ENCODE data around the gene PC. TPM values are rescaled to one million over a fixed set of nuclear protein-coding genes. Genes with fewer than 3 reads are reported as not detected.
"Not testable (repeated sequence)": the region's sequence is repeated elsewhere in the genome, so short reads cannot be mapped to it uniquely, and the experiment has no call there.

PC gene
- total RNA-seq, 1 donor from 2014 or later, result 8.7 TPM

DNA sequence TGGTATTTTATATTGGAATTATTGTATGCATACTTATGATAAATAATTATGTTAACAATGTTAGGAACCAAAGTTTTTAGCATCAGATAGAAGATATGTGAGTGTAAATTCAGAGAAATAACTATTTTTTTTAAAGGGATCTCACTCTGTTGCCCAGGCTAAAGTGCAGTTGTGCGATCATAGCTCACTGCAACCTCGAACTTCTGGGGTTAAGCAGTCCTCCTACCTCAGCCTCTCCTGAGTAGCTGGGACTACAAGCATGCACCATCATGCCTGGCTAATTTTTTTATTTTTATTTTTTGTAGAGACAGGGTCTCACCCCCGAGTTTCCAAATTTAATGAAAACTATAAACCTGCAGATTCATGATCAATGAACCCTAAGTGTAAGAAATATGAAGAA, 148.6 kb downstream of the PC start:
- intact Hi-C loops (cut with micrococcal nuclease), result no loop called here

DNA sequence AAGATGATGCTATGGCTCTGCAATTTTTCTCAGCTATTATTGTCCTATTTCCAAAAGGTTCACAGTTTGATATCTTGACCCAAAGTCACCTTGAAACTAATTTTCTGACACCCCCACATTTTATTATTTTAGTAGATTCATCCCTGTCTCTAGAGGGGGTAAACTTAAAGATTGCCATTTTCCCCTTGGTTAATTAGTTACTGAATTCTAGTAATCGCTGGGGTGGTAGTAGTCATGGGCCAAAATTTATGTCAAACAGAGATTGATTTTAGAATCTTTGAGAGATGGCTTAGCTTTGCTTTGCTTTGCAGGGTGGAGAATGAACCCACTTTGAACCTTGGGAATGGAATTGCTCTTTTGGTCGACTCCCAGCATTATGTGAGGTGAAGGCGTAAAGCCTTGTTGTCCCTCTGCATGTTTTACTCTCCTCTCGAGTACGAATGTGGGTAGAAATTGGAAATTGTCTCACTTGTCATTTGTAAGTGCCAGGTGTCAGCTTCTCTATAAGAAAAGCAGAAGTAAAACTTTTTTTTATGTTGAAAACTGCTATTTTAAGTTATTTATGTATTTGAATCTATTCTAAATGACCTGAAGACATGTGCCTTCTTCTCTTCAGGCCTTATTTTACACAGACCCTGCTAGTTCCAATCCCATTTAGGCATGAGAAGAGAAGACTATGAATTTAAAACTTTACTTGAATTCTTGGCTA, 157.3 kb downstream of the PC start:
- intact Hi-C loops (cut with micrococcal nuclease), result no loop called here

- intact Hi-C loops (cut with micrococcal nuclease), result not testable (repeated sequence)
These were observed 158.4 kb downstream of the PC start for GRCh38 chr11:66799815-66800214.

Other genes starting within 250 kb of the PC start
- gene SPTBN2, start 229.2 kb downstream of the PC start, total RNA-seq, result 0.05 and 0.39 TPM in 2 replicates
- 25.5 and 29.1 TPM in 2 replicates for gene RCE1, start 114.9 kb downstream of the PC start, total RNA-seq
- gene LRFN4, start 101.3 kb downstream of the PC start, total RNA-seq, result 19.6 and 20.0 TPM in 2 replicates
- gene C11orf86, start 16.9 kb upstream of the PC start, total RNA-seq, result not detected in 2 replicates
- not detected in 2 replicates for gene SYT12, start 64.8 kb upstream of the PC start, total RNA-seq
- gene RHOD, start 98.5 kb upstream of the PC start, total RNA-seq, result 0.59 and 0.61 TPM in 2 replicates
- gene KDM2A, start 160.9 kb upstream of the PC start, total RNA-seq, result 148 and 149 TPM in 2 replicates

All from T-helper 1 cell treated with Interleukin-12 subunit alpha and Interleukin-12 subunit beta and Interleukin-4 antibody, amounts not matched to agents 30 ng/mL and 1 ng/mL, for 36 hours (primary cell).